ENCODE results near the gene KCNV2. TPM values are rescaled to one million over a fixed set of nuclear protein-coding genes. Genes with fewer than 3 reads are reported as not detected.

Gene KCNV2
- total RNA-seq, 2 experiments from 2014 or later, result not detected

- H3K4me2 ChIP-seq (ENCODE audit: low read length), result no peak overlapping the region
- POLR2A ChIA-PET, result interaction anchor here (0.7 kb wide), 1 partner anchor 1552 kb away, joined by 3 read pairs; no protein-coding TSS in a partner anchor
- H3K4me1 ChIP-seq (ENCODE audit: insufficient read depth, low read length, poor library complexity, severe bottlenecking), result peaks cover 8% of the 10 kb centered on the region
- no peaks in the 10 kb centered on the region for H3K9me3 ChIP-seq (ENCODE audit: low read length)
- no TSS peak for BruUV-seq (replicated peaks)
- peak; percentile 15 for DNase-seq (ENCODE audit: low spot score)
- no peaks in the 10 kb centered on the region for H4K20me1 ChIP-seq (ENCODE audit: insufficient read depth, low read length)
- TF ChIP-seq CTCF (conservative IDR thresholded peaks at IDR 0.05; ENCODE audit: low read length), result no peak
- TF ChIP-seq EZH2phosphoT487 (IDR thresholded peaks at IDR 0.05; ENCODE audit: borderline replicate concordance, low read depth, low read length), result no peak
- H3K36me3 ChIP-seq (ENCODE audit: insufficient read depth, low read length), result peaks cover 67% of the 10 kb centered on the region
- no peak overlapping the region for H2AFZ ChIP-seq (ENCODE audit: low read length)
- H3K9me2 ChIP-seq (ENCODE audit: insufficient read depth, low read length), result no peaks in the 10 kb centered on the region
- intact Hi-C loops (cut with micrococcal nuclease; ENCODE audit: unreplicated experiment), result no loop called here
- no peak overlapping the region for H3K27ac ChIP-seq (ENCODE audit: low read depth, low read length, poor library complexity, severe bottlenecking)
- H3K79me2 ChIP-seq (ENCODE audit: insufficient read depth, low read depth, low read length), result no peaks in the 10 kb centered on the region
- CTCF ChIA-PET (ENCODE audit: unreplicated experiment), result no interaction called here
- H3K4me3 ChIP-seq (ENCODE audit: low read depth, low read length, poor library complexity, severe bottlenecking), result no peak overlapping the region
Observed at GRCh38 chr9:2764353-2764752, 47.0 kb downstream of the KCNV2 start.

GRCh38 chr9:2765250-2765880, 48.1 kb downstream of the KCNV2 start:
- TSS peak; percentile 4 for BruUV-seq (replicated peaks)
- peaks cover 8% of the 10 kb centered on the region for H3K4me1 ChIP-seq (ENCODE audit: insufficient read depth, low read length, poor library complexity, severe bottlenecking)
- no peak overlapping the region for H3K27ac ChIP-seq (ENCODE audit: low read depth, low read length, poor library complexity, severe bottlenecking)
- TF ChIP-seq EZH2phosphoT487 (IDR thresholded peaks at IDR 0.05; ENCODE audit: borderline replicate concordance, low read depth, low read length) (no peak), CTCF (conservative IDR thresholded peaks at IDR 0.05; ENCODE audit: low read length) (no peak)
- H3K9me3 ChIP-seq (ENCODE audit: low read length), result no peaks in the 10 kb centered on the region
- H4K20me1 ChIP-seq (ENCODE audit: insufficient read depth, low read length), result no peaks in the 10 kb centered on the region
- DNase-seq (ENCODE audit: low spot score), result no peak
- no peaks in the 10 kb centered on the region for H3K9me2 ChIP-seq (ENCODE audit: insufficient read depth, low read length)
- H3K36me3 ChIP-seq (ENCODE audit: insufficient read depth, low read length), result peaks cover 67% of the 10 kb centered on the region
- no peak overlapping the region for H2AFZ ChIP-seq (ENCODE audit: low read length)
- ChIA-PET CTCF (ENCODE audit: unreplicated experiment) (no interaction called here), POLR2A (no interaction called here)
- no peak overlapping the region for H3K4me3 ChIP-seq (ENCODE audit: low read depth, low read length, poor library complexity, severe bottlenecking)
- intact Hi-C loops (cut with micrococcal nuclease; ENCODE audit: unreplicated experiment), result no loop called here
- H3K4me2 ChIP-seq (ENCODE audit: low read length), result no peak overlapping the region
- H3K79me2 ChIP-seq (ENCODE audit: insufficient read depth, low read depth, low read length), result no peaks in the 10 kb centered on the region
